Thyroid gland (tissue), 4 donors: ENCODE measurements around the gene ARSK.

Experiments
- CTCF ChIP-seq, 6 experiments: fragments of 200-600 bp in 3 of 6; fragments of 450-650 bp in 3 of 6; sonication (generic) in 3 of 6; IDR thresholded peaks; one replicate each; pipeline ENCODE4 v1.5.1; 2016 to 2019; ENCODE audit warnings: antibody characterized with exemption in 6 of 6, mild to moderate bottlenecking in 2 of 6, inconsistent platforms in 1 of 6, moderate library complexity in 1 of 6
- POLR2A ChIP-seq, 2 donors: fragments of 450-650 bp; IDR thresholded peaks; one replicate each; pipeline ENCODE4 v1.6.1; 2017; ENCODE audit warnings: antibody characterized with exemption in 2 of 2, mild to moderate bottlenecking in 2 of 2, moderate library complexity in 1 of 2

- TF ChIP-seq CTCF (IDR thresholded peaks at IDR 0.05) (no peak), POLR2A (IDR thresholded peaks at IDR 0.05) (no peak)
Measured at GRCh38 chr5:95563367-95563766, 8.5 kb downstream of the ARSK start.
